ENCODE data around the gene TSBP1. TPM values are rescaled to one million over a fixed set of nuclear protein-coding genes. Genes with fewer than 3 reads are reported as not detected.

TSBP1 gene
- not detected in 2 replicates for total RNA-seq

GRCh38 chr6:32371803-32372202, at the start of gene TSBP1:
Gene TSBP1 (minus strand): TSS chr6:32371903. CDS start chr6:32371706, 197 bp downstream.

GRCh38 chr6:32406857-32407256, 35.2 kb upstream of the TSBP1 start, which contains the start of gene BTNL2:
Gene BTNL2 (minus strand): TSS chr6:32407181. CDS start chr6:32407123, 58 bp downstream.

Other genes starting within 250 kb of the TSBP1 start
- 25.9 and 31.4 TPM in 2 replicates for gene ATF6B, start 243.7 kb downstream of the TSBP1 start, total RNA-seq
- 6.4 and 6.7 TPM in 2 replicates for gene FKBPL, start 241.6 kb downstream of the TSBP1 start, total RNA-seq
- 0.15 and 0.17 TPM in 2 replicates for gene PRRT1, start 220.0 kb downstream of the TSBP1 start, total RNA-seq
- gene PPT2, start 217.8 kb downstream of the TSBP1 start, total RNA-seq: 12.2 and 13.6 TPM in 2 replicates
- 0.89 and 1.2 TPM in 2 replicates for gene EGFL8, start 207.3 kb downstream of the TSBP1 start, total RNA-seq
- gene AGPAT1, start 195.8 kb downstream of the TSBP1 start, total RNA-seq: 68.5 and 73.0 TPM in 2 replicates
- 74.6 and 80.7 TPM in 2 replicates for gene RNF5, start 193.5 kb downstream of the TSBP1 start, total RNA-seq
- gene AGER, start 187.7 kb downstream of the TSBP1 start, total RNA-seq: 1.0 and 1.3 TPM in 2 replicates
- gene PBX2, start 181.7 kb downstream of the TSBP1 start, total RNA-seq: 26.9 and 31.5 TPM in 2 replicates
- gene GPSM3, start 179.3 kb downstream of the TSBP1 start, total RNA-seq: 11.3 and 15.0 TPM in 2 replicates
- 2.0 and 2.5 TPM in 2 replicates for gene NOTCH4, start 147.8 kb downstream of the TSBP1 start, total RNA-seq
- gene BTNL2, start 35.3 kb upstream of the TSBP1 start, total RNA-seq: not detected in 2 replicates
- gene HLA-DRA, start 68.0 kb upstream of the TSBP1 start, total RNA-seq: not detected in 2 replicates
- gene HLA-DRB5, start 158.4 kb upstream of the TSBP1 start, total RNA-seq: not detected in 2 replicates
- gene HLA-DRB1, start 217.9 kb upstream of the TSBP1 start, total RNA-seq: not detected in 2 replicates